OCI-LY1 (cell line): ENCODE results near the gene TMEM164.

ENCODE experiments used
- H2AFZ ChIP-seq: fragments of 200-600 bp; sonication (generic), shearing (Covaris generic); 2 replicates; pipeline ENCODE4 v1.6.0; 2014; ENCODE audit warnings: antibody characterized with exemption, mild to moderate bottlenecking, low read length
- H3F3A ChIP-seq: fragments of 200-600 bp; sonication (generic), shearing (Covaris generic); 2 replicates; pipeline ENCODE4 v1.6.0; 2014; ENCODE audit warnings: mild to moderate bottlenecking, antibody characterized with exemption, low read length, moderate library complexity; ENCODE audit not compliant: insufficient read depth
- H3K27ac ChIP-seq: fragments of 200-600 bp; sonication (generic); 2 replicates; pipeline ENCODE4 v1.5.1; 2014; ENCODE audit warnings: low read length, mixed run types, mild to moderate bottlenecking, low read depth; ENCODE audit not compliant: poor library complexity, severe bottlenecking
- H3K27me3 ChIP-seq: fragments of 200-600 bp; sonication (generic); 2 replicates; pipeline ENCODE4 v1.6.0; 2014; ENCODE audit warnings: antibody characterized with exemption, mild to moderate bottlenecking, low read length, moderate library complexity; ENCODE audit not compliant: insufficient read depth
- H3K36me3 ChIP-seq: fragments of 200-600 bp; sonication (generic); 2 replicates; pipeline ENCODE4 v1.6.1; 2014; ENCODE audit warnings: mild to moderate bottlenecking, antibody characterized with exemption, low read length, moderate library complexity, mixed read lengths; ENCODE audit not compliant: insufficient read depth
- H3K4me1 ChIP-seq: fragments of 200-600 bp; sonication (generic); 2 replicates; pipeline ENCODE4 v1.5.1; 2014; ENCODE audit warnings: mild to moderate bottlenecking, low read length, moderate library complexity; ENCODE audit not compliant: insufficient read depth, severe bottlenecking
- H3K4me2 ChIP-seq: fragments of 200-600 bp; sonication (generic), shearing (Covaris generic); 2 replicates; pipeline ENCODE4 v1.6.1; 2014; ENCODE audit warnings: low read length
- H3K4me3 ChIP-seq: fragments of 200-600 bp; sonication (generic); 2 replicates; pipeline ENCODE4 v1.5.1; 2014; ENCODE audit warnings: low read length, low read depth, mild to moderate bottlenecking, mixed read lengths; ENCODE audit not compliant: poor library complexity, severe bottlenecking
- H3K79me2 ChIP-seq: fragments of 200-600 bp; shearing (Covaris generic); 2 replicates; pipeline ENCODE4 v1.6.1; 2016; ENCODE audit warnings: mixed run types, low read length, mixed read lengths; ENCODE audit not compliant: insufficient read depth
- H3K9ac ChIP-seq: fragments of 200-600 bp; sonication (generic), shearing (Covaris generic); 2 replicates; pipeline ENCODE4 v1.6.1; 2014; ENCODE audit warnings: mild to moderate bottlenecking, low read length, mixed read lengths
- H3K9me2 ChIP-seq: fragments of 200-600 bp; sonication (generic), shearing (Covaris generic); 2 replicates; pipeline ENCODE4 v1.6.1; 2014; ENCODE audit warnings: low read depth, mild to moderate bottlenecking, low read length, mixed read lengths
- H3K9me3 ChIP-seq: fragments of 200-600 bp; shearing (Covaris generic); 2 replicates; pipeline ENCODE4 v1.6.1; 2014; ENCODE audit warnings: low read length, mixed read lengths
- H4K20me1 ChIP-seq: fragments of 200-600 bp; sonication (generic), shearing (Covaris generic); 2 replicates; pipeline ENCODE4 v1.6.0; 2016; ENCODE audit warnings: mild to moderate bottlenecking, low read length; ENCODE audit not compliant: insufficient read depth
- EZH2 ChIP-seq: fragments of 200-600 bp; sonication (generic), shearing (Covaris generic); IDR thresholded peaks from 2 replicates; pipeline ENCODE4 v1.8.0; 2017; ENCODE audit warnings: borderline replicate concordance, mixed run types, mild to moderate bottlenecking, antibody characterized with exemption, low read length, moderate library complexity, mixed read lengths
- TF ChIP-seq, protein P1 (sequence below): fragments of 200-600 bp; sonication (generic), shearing (Covaris generic); IDR thresholded peaks from 2 replicates; pipeline ENCODE4 v1.5.1; 2017; ENCODE audit warnings: mild to moderate bottlenecking, antibody characterized with exemption, low read length, moderate library complexity, mixed read lengths

Gene TMEM164

DNA sequence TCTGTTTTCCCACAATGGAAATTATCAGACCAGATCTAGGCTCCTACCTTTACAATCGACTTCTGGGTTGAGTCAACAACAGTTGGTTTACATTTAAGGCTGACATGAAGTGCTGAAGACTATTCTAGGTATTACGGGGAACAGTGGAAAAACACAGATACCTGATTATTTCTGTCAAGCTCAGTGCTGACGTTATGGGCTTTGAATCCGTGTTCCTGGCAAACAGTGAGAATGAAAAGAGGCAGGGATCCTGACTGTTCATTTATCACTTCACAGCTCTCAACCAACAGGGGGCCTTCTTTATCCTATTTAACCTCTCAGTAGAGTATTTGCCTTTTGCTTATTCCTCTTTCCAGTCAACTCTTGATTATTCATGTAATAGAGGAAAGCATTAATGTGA is 43.1 kb downstream of the TMEM164 start:
- Histone ChIP-seq H3K9ac (no peak overlapping the region), H4K20me1 (no peaks in the 10 kb centered on the region), H3K9me3 (no peaks in the 10 kb centered on the region), H3K4me3 (no peak overlapping the region), H3K27me3 (no peaks in the 10 kb centered on the region), H3K4me1 (no peaks in the 10 kb centered on the region), H3K27ac (no peak overlapping the region), H3F3A (no peaks in the 10 kb centered on the region), H3K9me2 (no peaks in the 10 kb centered on the region), H3K4me2 (no peak overlapping the region), H3K79me2 (no peaks in the 10 kb centered on the region), H3K36me3 (no peaks in the 10 kb centered on the region), H2AFZ (no peak overlapping the region)
- TF ChIP-seq, protein P1, sequence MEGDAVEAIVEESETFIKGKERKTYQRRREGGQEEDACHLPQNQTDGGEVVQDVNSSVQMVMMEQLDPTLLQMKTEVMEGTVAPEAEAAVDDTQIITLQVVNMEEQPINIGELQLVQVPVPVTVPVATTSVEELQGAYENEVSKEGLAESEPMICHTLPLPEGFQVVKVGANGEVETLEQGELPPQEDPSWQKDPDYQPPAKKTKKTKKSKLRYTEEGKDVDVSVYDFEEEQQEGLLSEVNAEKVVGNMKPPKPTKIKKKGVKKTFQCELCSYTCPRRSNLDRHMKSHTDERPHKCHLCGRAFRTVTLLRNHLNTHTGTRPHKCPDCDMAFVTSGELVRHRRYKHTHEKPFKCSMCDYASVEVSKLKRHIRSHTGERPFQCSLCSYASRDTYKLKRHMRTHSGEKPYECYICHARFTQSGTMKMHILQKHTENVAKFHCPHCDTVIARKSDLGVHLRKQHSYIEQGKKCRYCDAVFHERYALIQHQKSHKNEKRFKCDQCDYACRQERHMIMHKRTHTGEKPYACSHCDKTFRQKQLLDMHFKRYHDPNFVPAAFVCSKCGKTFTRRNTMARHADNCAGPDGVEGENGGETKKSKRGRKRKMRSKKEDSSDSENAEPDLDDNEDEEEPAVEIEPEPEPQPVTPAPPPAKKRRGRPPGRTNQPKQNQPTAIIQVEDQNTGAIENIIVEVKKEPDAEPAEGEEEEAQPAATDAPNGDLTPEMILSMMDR, result no peak
- no peak for TF ChIP-seq EZH2

DNA sequence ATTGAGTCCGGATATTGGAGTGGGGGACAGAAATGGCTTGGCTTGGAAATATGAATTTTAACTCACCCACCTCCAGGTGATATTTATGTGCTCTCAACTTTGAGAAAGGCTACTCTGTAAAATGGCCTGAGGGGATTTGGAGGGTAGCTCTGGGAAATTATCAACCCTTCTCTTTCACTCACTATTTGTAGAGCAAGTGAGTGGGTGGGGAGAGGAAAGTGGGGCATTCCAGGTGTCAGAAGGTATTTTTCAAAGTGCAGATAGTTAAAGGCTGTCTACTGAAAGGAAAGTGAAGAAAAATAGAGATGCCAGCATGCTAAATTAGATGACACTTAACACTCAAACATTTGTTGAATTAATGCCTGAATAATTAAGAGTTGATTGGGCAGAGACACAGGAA is 44.1 kb downstream of the TMEM164 start:
- TF ChIP-seq EZH2, result no peak
- TF ChIP-seq, protein P1, result no peak
- Histone ChIP-seq H3K9me2 (no peaks in the 10 kb centered on the region), H3K9me3 (no peaks in the 10 kb centered on the region), H3K36me3 (no peaks in the 10 kb centered on the region), H3K27me3 (no peaks in the 10 kb centered on the region), H2AFZ (no peak overlapping the region), H3K27ac (no peak overlapping the region), H3K4me3 (no peak overlapping the region), H3K4me2 (no peak overlapping the region), H4K20me1 (no peaks in the 10 kb centered on the region), H3K4me1 (no peaks in the 10 kb centered on the region), H3F3A (no peaks in the 10 kb centered on the region), H3K79me2 (no peaks in the 10 kb centered on the region), H3K9ac (no peak overlapping the region)

GRCh38 chrX:110049096-110049495 is 46.2 kb downstream of the TMEM164 start:
- Histone ChIP-seq H4K20me1 (no peaks in the 10 kb centered on the region), H3K4me1 (no peaks in the 10 kb centered on the region), H3K27ac (no peak overlapping the region), H3K27me3 (no peaks in the 10 kb centered on the region), H3K79me2 (no peaks in the 10 kb centered on the region), H3K9me3 (no peaks in the 10 kb centered on the region), H3K4me2 (no peak overlapping the region), H3K36me3 (no peaks in the 10 kb centered on the region), H3K4me3 (no peak overlapping the region), H2AFZ (no peak overlapping the region), H3K9me2 (no peaks in the 10 kb centered on the region), H3F3A (no peaks in the 10 kb centered on the region), H3K9ac (no peak overlapping the region)
- no peak for TF ChIP-seq EZH2
- TF ChIP-seq, protein P1, result no peak
